ENCODE measurements around the gene IRAK4. TPM values are rescaled to one million over a fixed set of nuclear protein-coding genes. Genes with fewer than 3 reads are reported as not detected.

IRAK4 gene
- total and polyA plus RNA-seq, 2 donors from 2014 or later: 10.1 to 29.7 TPM

DNA sequence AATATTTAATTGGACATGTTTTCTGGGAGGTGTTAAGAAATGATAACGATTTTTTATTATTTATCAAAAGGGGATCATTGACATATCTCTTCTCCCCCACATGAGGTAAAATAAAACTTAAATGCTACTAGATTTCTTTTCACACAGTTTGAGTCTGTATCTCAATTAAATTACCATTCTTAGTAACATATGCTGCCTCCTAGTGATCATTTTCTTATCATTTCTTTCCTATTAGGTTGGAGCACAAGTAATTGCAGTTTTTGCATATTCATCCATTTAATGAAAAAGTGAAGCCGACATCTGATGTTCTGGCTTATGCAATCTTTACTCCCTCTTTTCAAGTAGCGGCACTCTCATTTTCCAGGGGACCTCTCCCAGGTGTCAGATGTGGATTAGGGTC lies 25.1 kb upstream of the IRAK4 start:
- DNase-seq: no peak

DNA sequence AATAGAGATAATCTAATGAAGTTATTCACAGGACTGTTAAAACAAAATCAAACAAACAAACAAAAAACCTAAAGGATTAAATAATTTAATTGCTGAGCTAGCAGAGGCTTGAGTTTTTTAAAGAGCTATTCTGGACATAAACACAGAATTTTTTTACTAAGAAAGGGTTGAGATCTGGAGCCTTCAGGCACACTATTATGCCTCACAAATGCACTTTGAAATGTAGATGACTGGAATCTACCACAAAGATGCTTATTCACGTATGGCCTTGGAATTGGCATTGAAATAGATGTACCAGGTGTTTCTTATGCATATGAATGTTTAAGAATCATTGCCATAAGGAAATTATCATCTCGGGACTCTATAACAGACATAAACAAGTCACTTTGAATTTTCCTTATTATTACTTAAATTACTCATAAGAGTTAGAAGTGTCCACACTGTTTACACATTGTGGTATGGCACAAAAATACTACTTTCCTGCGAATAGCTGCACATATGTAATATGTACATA lies 21.8 kb upstream of the IRAK4 start:
- DNase-seq (no peak), FAIRE-seq (no peak)
- Histone ChIP-seq H3K4me3 (ENCODE audit: low read length in 3 of 3) (no peak overlapping the region), H3K27ac (ENCODE audit: low read depth in 2 of 2, low read length in 2 of 2) (no peak overlapping the region), H3K9ac (ENCODE audit: low read length in 3 of 3) (no peak overlapping the region), H3K4me1 (ENCODE audit: control insufficient read depth in 2 of 3, insufficient read depth in 2 of 3, low read depth in 1 of 3, low read length in 3 of 3) (no peaks in the 10 kb centered on the region), H3K27me3 (ENCODE audit: control insufficient read depth, insufficient read depth, low read length) (no peaks in the 10 kb centered on the region), H3K9me3 (ENCODE audit: control insufficient read depth in 2 of 3, insufficient read depth in 1 of 3, low read length in 3 of 3) (no peaks in the 10 kb centered on the region), H3K36me3 (ENCODE audit: control insufficient read depth in 2 of 3, insufficient read depth in 3 of 3, low read length in 3 of 3) (peaks cover 5 to 7% (median 6%) of the 10 kb centered on the region in 3 donors)
- TF ChIP-seq, protein P1, sequence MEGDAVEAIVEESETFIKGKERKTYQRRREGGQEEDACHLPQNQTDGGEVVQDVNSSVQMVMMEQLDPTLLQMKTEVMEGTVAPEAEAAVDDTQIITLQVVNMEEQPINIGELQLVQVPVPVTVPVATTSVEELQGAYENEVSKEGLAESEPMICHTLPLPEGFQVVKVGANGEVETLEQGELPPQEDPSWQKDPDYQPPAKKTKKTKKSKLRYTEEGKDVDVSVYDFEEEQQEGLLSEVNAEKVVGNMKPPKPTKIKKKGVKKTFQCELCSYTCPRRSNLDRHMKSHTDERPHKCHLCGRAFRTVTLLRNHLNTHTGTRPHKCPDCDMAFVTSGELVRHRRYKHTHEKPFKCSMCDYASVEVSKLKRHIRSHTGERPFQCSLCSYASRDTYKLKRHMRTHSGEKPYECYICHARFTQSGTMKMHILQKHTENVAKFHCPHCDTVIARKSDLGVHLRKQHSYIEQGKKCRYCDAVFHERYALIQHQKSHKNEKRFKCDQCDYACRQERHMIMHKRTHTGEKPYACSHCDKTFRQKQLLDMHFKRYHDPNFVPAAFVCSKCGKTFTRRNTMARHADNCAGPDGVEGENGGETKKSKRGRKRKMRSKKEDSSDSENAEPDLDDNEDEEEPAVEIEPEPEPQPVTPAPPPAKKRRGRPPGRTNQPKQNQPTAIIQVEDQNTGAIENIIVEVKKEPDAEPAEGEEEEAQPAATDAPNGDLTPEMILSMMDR (IDR thresholded peaks at IDR 0.05; ENCODE audit: borderline replicate concordance, extremely low read depth, insufficient read depth): no peak
- intact Hi-C loops (cut with DNase I): no loop called here

More for the DNA sequence above, 25.1 kb upstream of the IRAK4 start:
- H3K4me3 ChIP-seq (ENCODE audit: low read length in 3 of 3): no peak overlapping the region
- no peak for FAIRE-seq
- no peaks in the 10 kb centered on the region for H3K9me3 ChIP-seq (ENCODE audit: control insufficient read depth in 2 of 3, insufficient read depth in 1 of 3, low read length in 3 of 3)
- H3K9ac ChIP-seq (ENCODE audit: low read length in 3 of 3): no peak overlapping the region
- no peaks in the 10 kb centered on the region for H3K4me1 ChIP-seq (ENCODE audit: control insufficient read depth in 2 of 3, insufficient read depth in 2 of 3, low read depth in 1 of 3, low read length in 3 of 3)
- no peak overlapping the region for H3K27ac ChIP-seq (ENCODE audit: low read depth in 2 of 2, low read length in 2 of 2)
- H3K27me3 ChIP-seq (ENCODE audit: control insufficient read depth, insufficient read depth, low read length): no peaks in the 10 kb centered on the region
- peaks cover 5 to 7% (median 7%) of the 10 kb centered on the region in 3 donors for H3K36me3 ChIP-seq (ENCODE audit: control insufficient read depth in 2 of 3, insufficient read depth in 3 of 3, low read length in 3 of 3)
- TF ChIP-seq, protein P1 (IDR thresholded peaks at IDR 0.05; ENCODE audit: borderline replicate concordance, extremely low read depth, insufficient read depth): no peak
- intact Hi-C loops (cut with DNase I): no loop called here

DNA sequence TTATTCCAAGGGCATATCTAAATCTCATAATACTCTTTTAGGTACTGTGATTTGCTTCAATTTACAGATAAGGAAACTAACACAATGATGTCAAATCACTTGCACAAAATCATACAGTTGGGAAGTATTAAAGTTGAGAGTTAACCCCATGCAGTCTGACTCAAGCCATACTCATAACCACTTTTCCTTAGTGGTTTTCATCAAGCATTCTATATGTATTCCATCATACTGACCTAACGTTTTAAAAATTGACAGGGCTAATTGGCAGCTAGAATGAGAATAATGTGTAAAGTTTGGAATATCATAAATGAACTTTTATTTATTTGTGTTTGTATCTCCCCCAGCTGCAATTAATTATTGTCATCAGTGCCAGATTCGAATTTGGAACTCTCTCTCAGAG lies 21.1 kb upstream of the IRAK4 start:
- H3K9ac ChIP-seq (ENCODE audit: low read length in 3 of 3): no peak overlapping the region
- H3K27me3 ChIP-seq (ENCODE audit: control insufficient read depth, insufficient read depth, low read length): no peaks in the 10 kb centered on the region
- DNase-seq (no peak), FAIRE-seq (no peak)
- no peak overlapping the region for H3K27ac ChIP-seq (ENCODE audit: low read depth in 2 of 2, low read length in 2 of 2)
- no peak overlapping the region for H3K4me3 ChIP-seq (ENCODE audit: low read length in 3 of 3)
- no peaks in the 10 kb centered on the region for H3K9me3 ChIP-seq (ENCODE audit: control insufficient read depth in 2 of 3, insufficient read depth in 1 of 3, low read length in 3 of 3)
- intact Hi-C loops (cut with DNase I): no loop called here
- no peaks in the 10 kb centered on the region for H3K4me1 ChIP-seq (ENCODE audit: control insufficient read depth in 2 of 3, insufficient read depth in 2 of 3, low read depth in 1 of 3, low read length in 3 of 3)
- peaks cover 5 to 7% (median 6%) of the 10 kb centered on the region in 3 donors for H3K36me3 ChIP-seq (ENCODE audit: control insufficient read depth in 2 of 3, insufficient read depth in 3 of 3, low read length in 3 of 3)
- TF ChIP-seq, protein P1 (IDR thresholded peaks at IDR 0.05; ENCODE audit: borderline replicate concordance, extremely low read depth, insufficient read depth): no peak
